Chondrocyte (in vitro differentiated cells): ENCODE measurements around the gene PF4V1. TPM values are rescaled to one million over a fixed set of nuclear protein-coding genes. Genes with fewer than 3 reads are reported as not detected.
"Not testable (repeated sequence)": the region's sequence is repeated elsewhere in the genome, so short reads cannot be mapped to it uniquely, and the experiment has no call there.

ENCODE experiments used
- DNase-seq: peaks from one replicate; pipeline ENCODE4 v3.0.0; 2021; ENCODE audit warnings: mixed read lengths, low spot score
- H3K27ac Mint-ChIP-seq: one replicate; pipeline ENCODE4 v1.8.0; 2021; ENCODE audit warnings: mild to moderate bottlenecking, moderate library complexity, mixed read lengths; ENCODE audit not compliant: unreplicated experiment
- H3K27me3 Mint-ChIP-seq: 2 replicates; pipeline ENCODE4 v1.8.0; 2021; ENCODE audit warnings: low read depth, mixed read lengths
- H3K36me3 Mint-ChIP-seq: 2 replicates; pipeline ENCODE4 v1.8.0; 2021; ENCODE audit warnings: low read depth, mixed read lengths
- H3K4me1 Mint-ChIP-seq: 2 replicates; pipeline ENCODE4 v1.8.0; 2021; ENCODE audit warnings: low read depth, mild to moderate bottlenecking, mixed read lengths
- H3K4me3 Mint-ChIP-seq: one replicate; pipeline ENCODE4 v1.8.0; 2021; ENCODE audit warnings: mild to moderate bottlenecking, moderate library complexity, mixed read lengths; ENCODE audit not compliant: unreplicated experiment
- H3K9me3 Mint-ChIP-seq: 2 replicates; pipeline ENCODE4 v1.8.0; 2021; ENCODE audit warnings: low read depth, mixed read lengths
- total RNA-seq: library from RNA; stranded (reverse); gene quantifications from 3 replicates; pipeline ENCODE4 v1.2.1, GENCODE V29; 2021
- TF ChIP-seq, protein P1 (sequence below): fragments of 200-600 bp; sonication (generic); IDR thresholded peaks from 2 replicates; pipeline ENCODE4 v1.5.0; 2021; ENCODE audit warnings: antibody characterized with exemption, mild to moderate bottlenecking, moderate library complexity

PF4V1 gene
- total RNA-seq, 1 donor from 2014 or later = not detected

DNA sequence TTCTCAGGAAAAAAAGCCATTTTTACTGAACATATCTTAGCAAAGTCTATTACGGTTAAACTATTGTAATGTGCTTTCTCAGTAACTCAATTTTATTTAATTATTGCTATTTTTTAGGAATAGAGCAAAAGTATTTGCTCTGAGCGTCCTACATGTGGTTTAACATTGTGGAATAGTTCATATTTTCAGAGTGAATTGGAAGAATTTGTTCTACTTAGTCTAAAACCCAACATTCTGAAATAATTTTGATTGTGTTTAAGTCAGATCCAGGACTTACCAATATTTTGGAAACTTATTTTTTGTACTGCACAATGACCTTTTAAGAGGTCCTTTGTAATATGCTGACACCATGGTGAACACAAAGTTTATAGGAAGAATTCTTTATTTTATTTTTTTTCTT is 43.3 kb downstream of the PF4V1 start:
- DNase-seq = no peak
- TF ChIP-seq, protein P1, sequence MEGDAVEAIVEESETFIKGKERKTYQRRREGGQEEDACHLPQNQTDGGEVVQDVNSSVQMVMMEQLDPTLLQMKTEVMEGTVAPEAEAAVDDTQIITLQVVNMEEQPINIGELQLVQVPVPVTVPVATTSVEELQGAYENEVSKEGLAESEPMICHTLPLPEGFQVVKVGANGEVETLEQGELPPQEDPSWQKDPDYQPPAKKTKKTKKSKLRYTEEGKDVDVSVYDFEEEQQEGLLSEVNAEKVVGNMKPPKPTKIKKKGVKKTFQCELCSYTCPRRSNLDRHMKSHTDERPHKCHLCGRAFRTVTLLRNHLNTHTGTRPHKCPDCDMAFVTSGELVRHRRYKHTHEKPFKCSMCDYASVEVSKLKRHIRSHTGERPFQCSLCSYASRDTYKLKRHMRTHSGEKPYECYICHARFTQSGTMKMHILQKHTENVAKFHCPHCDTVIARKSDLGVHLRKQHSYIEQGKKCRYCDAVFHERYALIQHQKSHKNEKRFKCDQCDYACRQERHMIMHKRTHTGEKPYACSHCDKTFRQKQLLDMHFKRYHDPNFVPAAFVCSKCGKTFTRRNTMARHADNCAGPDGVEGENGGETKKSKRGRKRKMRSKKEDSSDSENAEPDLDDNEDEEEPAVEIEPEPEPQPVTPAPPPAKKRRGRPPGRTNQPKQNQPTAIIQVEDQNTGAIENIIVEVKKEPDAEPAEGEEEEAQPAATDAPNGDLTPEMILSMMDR = no peak
- no peak overlapping the region for H3K27ac Mint-ChIP-seq
- no peaks in the 10 kb centered on the region for H3K36me3 Mint-ChIP-seq
- H3K4me1 Mint-ChIP-seq = peaks cover 46% of the 10 kb centered on the region
- no peak overlapping the region for H3K4me3 Mint-ChIP-seq
- peaks cover 13% of the 10 kb centered on the region for H3K27me3 Mint-ChIP-seq
- H3K9me3 Mint-ChIP-seq = no peaks in the 10 kb centered on the region

DNA sequence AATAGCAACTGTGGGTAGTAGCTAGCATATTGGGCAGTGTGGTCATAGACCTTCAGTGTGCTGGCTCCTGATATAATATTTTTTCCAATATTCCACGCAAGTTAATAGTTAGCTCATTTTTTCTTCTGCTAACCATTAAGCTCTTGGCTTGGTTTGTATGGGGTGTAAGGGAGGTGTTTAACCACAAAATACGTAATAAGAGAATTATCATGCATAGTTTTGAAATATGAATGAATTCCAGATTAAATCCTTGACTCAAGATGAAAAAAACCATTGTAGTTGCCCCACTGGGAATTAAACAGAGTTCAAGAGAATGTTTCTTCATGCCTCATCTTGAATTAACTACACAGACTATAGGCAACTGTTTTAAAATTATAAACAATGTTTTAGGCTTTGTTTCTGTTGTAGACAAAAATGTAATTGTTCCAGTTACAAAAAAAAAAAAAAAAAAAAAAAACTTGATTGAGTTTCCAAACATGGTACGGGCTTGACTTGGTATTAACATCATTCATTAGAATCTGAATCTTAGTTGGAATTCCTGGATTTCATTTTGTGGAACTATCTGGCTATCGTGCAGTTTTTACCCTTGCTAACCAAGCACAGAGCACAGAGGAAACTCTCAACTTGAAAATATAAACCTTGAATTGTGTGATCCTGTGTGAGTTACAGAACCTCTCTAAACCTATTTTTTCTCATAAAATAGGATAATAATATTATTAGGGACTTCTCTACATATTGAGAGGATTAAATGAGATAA is 44.5 kb downstream of the PF4V1 start:
- H3K27ac Mint-ChIP-seq = no peak overlapping the region
- H3K9me3 Mint-ChIP-seq = no peaks in the 10 kb centered on the region
- DNase-seq = no peak
- no peaks in the 10 kb centered on the region for H3K36me3 Mint-ChIP-seq
- no peak overlapping the region for H3K4me3 Mint-ChIP-seq
- TF ChIP-seq, protein P1 = no peak
- peaks cover 17% of the 10 kb centered on the region for H3K27me3 Mint-ChIP-seq
- H3K4me1 Mint-ChIP-seq = peaks cover 36% of the 10 kb centered on the region

DNA sequence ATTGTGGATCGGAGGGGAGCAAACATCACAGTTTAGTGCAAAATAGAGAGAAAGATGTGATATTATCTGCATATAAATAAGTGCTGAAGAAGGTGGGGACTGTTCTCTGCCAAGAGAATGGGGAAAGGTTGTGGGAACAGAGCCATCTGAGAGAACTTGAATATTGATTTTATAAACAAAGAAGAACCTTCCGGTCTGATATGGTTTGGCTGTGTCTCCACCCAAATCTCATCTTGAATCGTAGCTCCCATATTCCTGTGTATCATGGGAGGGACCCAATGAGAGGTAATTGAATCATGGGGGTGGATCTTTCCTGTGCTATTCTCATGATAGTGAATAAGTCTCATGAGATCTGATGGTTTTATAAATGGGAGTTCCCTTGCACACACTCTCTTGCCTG is 46.2 kb downstream of the PF4V1 start:
- H3K27ac Mint-ChIP-seq, DNase-seq: not testable (repeated sequence)
- H3K4me1 Mint-ChIP-seq = peaks cover 21% of the 10 kb centered on the region

DNA sequence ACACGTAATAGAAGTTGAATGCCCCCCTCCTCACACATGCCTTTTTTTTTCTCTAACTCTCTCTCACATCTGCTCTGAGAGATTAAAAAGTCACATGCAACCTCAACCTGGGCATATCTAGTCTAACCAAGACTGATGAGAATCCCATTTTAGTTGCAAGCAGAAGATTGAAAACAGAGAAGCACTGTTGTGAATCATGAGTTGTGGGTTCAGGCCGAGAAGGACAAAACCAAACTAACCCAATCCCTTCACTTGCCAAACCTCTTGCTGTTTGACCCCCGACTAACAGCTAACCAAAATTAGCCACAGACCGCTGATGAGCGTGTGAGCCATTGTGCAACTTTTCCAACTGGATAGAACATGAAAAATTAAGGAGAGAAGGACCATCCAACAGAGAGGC is 47.9 kb downstream of the PF4V1 start:
- no peak overlapping the region for H3K27ac Mint-ChIP-seq
- no peak overlapping the region for H3K4me3 Mint-ChIP-seq
- no peaks in the 10 kb centered on the region for H3K36me3 Mint-ChIP-seq
- H3K9me3 Mint-ChIP-seq = no peaks in the 10 kb centered on the region
- peaks cover 24% of the 10 kb centered on the region for H3K27me3 Mint-ChIP-seq
- peaks cover 5% of the 10 kb centered on the region for H3K4me1 Mint-ChIP-seq
- no peak for DNase-seq
- TF ChIP-seq, protein P1 = no peak

More for the DNA sequence above, 46.2 kb downstream of the PF4V1 start:
- peaks cover 24% of the 10 kb centered on the region for H3K27me3 Mint-ChIP-seq
- not testable (repeated sequence) for H3K4me3 Mint-ChIP-seq, H3K36me3 Mint-ChIP-seq, H3K9me3 Mint-ChIP-seq

DNA sequence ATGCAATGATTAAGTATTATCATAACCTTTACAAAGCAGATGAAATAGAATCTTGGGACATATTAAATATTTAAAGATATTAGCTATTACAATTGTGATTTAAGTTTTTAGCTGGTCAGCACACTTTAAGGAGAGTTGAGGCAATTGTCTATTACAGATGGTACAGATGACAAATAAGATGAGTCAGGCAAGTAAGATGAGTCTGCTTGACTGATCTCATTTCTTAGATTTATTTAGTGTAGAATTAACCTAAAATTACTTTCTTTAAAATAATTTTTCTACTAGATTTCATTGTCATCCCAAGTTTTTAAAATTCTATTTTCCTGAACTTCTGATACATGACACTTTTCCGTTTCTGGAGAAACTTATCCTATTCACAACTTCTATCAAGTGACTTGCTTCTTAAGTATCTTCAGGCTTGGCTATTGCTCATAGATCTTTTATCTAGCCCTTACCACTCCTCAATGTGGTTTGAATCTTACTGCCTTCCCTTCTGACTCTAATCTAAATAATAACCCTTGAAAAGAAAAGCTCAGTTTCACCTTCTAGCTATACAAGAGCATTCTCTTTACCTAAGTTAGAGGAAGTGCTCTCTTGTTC is 49.0 kb downstream of the PF4V1 start:
- TF ChIP-seq, protein P1 = no peak
- Mint-ChIP-seq H3K4me1 (peaks cover 3% of the 10 kb centered on the region), H3K27me3 (peaks cover 30% of the 10 kb centered on the region), H3K27ac (no peak overlapping the region), H3K4me3 (no peak overlapping the region), H3K9me3 (no peaks in the 10 kb centered on the region), H3K36me3 (no peaks in the 10 kb centered on the region)
- DNase-seq = no peak
